ENCODE measurements around the gene TMEM273. TPM values are rescaled to one million over a fixed set of nuclear protein-coding genes. Genes with fewer than 3 reads are reported as not detected.

The TMEM273 gene
- total RNA-seq, 1 experiment from 2014 or later = not detected

GRCh38 chr10:49228677-49229076, 40.5 kb upstream of the TMEM273 start (continued):
- TF ChIP-seq, protein P1, sequence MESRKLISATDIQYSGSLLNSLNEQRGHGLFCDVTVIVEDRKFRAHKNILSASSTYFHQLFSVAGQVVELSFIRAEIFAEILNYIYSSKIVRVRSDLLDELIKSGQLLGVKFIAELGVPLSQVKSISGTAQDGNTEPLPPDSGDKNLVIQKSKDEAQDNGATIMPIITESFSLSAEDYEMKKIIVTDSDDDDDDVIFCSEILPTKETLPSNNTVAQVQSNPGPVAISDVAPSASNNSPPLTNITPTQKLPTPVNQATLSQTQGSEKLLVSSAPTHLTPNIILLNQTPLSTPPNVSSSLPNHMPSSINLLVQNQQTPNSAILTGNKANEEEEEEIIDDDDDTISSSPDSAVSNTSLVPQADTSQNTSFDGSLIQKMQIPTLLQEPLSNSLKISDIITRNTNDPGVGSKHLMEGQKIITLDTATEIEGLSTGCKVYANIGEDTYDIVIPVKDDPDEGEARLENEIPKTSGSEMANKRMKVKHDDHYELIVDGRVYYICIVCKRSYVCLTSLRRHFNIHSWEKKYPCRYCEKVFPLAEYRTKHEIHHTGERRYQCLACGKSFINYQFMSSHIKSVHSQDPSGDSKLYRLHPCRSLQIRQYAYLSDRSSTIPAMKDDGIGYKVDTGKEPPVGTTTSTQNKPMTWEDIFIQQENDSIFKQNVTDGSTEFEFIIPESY (IDR thresholded peaks at IDR 0.05; ENCODE audit: extremely low read depth, insufficient replicate concordance, low read length) = no peak
- no peak for TF ChIP-seq YY1 (IDR thresholded peaks at IDR 0.05; ENCODE audit: extremely low read depth, insufficient replicate concordance, low read depth, low read length)
- TF ChIP-seq FOSL1 (IDR thresholded peaks at IDR 0.05; ENCODE audit: low read depth) = no peak
- TF ChIP-seq CBX3 (IDR thresholded peaks at IDR 0.05; ENCODE audit: low read depth) = no peak
- no peak for TF ChIP-seq POLR2A (IDR thresholded peaks at IDR 0.05; ENCODE audit: borderline replicate concordance, extremely low read depth, insufficient read depth, insufficient read length)

DNA sequence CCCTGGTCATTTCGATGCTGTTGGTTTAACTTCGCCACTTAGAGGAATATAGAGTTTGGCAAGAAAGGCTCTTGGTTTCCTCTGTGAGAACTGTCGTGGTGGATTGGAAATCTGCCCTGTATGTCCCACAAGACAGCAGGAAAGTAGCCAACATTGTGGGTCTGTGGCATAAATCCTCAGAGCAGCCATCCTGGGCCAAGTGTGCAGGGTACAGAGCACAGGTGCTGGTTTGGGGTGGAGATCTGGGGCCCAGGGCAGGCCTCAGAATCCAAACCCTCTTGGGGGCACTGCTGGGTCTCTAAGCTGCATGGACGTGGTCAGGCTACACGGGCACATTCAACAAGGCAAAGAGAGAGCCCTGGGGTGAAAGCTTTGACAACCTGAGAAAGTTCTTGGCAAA, 39.2 kb upstream of the TMEM273 start:
- no peak for DNase-seq (ENCODE audit: low read depth, low spot score)
- Histone ChIP-seq H3K4me3 (replicated peaks in 1 of 2; ENCODE audit: low read depth in 1 of 2, low read length in 2 of 2) (no peak overlapping the region), H2AFZ (ENCODE audit: low read depth, low read length, poor library complexity, severe bottlenecking) (no peak overlapping the region), H3K27ac (ENCODE audit: low read depth, low read length) (no peak overlapping the region), H3K4me2 (ENCODE audit: low read length) (no peak overlapping the region), H3K27me3 (ENCODE audit: insufficient read depth, low read length) (peaks cover 20% of the 10 kb centered on the region), H3K4me1 (ENCODE audit: control insufficient read depth in 1 of 2, insufficient read depth in 2 of 2, low read length in 2 of 2) (no peaks in the 10 kb centered on the region), H3K79me2 (ENCODE audit: insufficient read depth, low read length) (no peaks in the 10 kb centered on the region), H3K9ac (ENCODE audit: low read length) (no peak overlapping the region), H3K36me3 (ENCODE audit: control insufficient read depth in 1 of 2, insufficient read depth in 2 of 2, low read length in 2 of 2) (no peaks in the 10 kb centered on the region), H4K20me1 (ENCODE audit: insufficient read depth) (no peaks in the 10 kb centered on the region), H3K9me3 (ENCODE audit: control insufficient read depth in 1 of 2, insufficient read depth in 1 of 2, low read depth in 1 of 2, low read length in 2 of 2) (no peaks in the 10 kb centered on the region), H3K9me2 (ENCODE audit: insufficient read depth) (no peaks in the 10 kb centered on the region)
- no peak for ATAC-seq
- ChIA-PET RAD21 (ENCODE audit: low non-redundant PET in 1 of 2, low total read pairs in 2 of 2, uncharacterized antibody in 2 of 2, unreplicated experiment in 2 of 2) (no interaction called here), POLR2A (no interaction called here), CTCF (no interaction called here)
- no TSS peak for BruUV-seq (replicated peaks)
- intact Hi-C loops (cut with micrococcal nuclease) = no loop called here
- TF ChIP-seq, protein P2, sequence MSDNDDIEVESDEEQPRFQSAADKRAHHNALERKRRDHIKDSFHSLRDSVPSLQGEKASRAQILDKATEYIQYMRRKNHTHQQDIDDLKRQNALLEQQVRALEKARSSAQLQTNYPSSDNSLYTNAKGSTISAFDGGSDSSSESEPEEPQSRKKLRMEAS (IDR thresholded peaks at IDR 0.05) = no peak
- TF ChIP-seq ATF3 (IDR thresholded peaks at IDR 0.05) = no peak
- TF ChIP-seq EGR1 (IDR thresholded peaks at IDR 0.05; ENCODE audit: low read depth) = no peak
- no peak for TF ChIP-seq CEBPB (IDR thresholded peaks at IDR 0.05; ENCODE audit: low read depth)
- TF ChIP-seq, protein P3, sequence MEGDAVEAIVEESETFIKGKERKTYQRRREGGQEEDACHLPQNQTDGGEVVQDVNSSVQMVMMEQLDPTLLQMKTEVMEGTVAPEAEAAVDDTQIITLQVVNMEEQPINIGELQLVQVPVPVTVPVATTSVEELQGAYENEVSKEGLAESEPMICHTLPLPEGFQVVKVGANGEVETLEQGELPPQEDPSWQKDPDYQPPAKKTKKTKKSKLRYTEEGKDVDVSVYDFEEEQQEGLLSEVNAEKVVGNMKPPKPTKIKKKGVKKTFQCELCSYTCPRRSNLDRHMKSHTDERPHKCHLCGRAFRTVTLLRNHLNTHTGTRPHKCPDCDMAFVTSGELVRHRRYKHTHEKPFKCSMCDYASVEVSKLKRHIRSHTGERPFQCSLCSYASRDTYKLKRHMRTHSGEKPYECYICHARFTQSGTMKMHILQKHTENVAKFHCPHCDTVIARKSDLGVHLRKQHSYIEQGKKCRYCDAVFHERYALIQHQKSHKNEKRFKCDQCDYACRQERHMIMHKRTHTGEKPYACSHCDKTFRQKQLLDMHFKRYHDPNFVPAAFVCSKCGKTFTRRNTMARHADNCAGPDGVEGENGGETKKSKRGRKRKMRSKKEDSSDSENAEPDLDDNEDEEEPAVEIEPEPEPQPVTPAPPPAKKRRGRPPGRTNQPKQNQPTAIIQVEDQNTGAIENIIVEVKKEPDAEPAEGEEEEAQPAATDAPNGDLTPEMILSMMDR (IDR thresholded peaks at IDR 0.05 in 2 of 3, conservative IDR thresholded peaks at IDR 0.05 in 1 of 3; ENCODE audit: borderline replicate concordance in 1 of 3, insufficient read depth in 1 of 3, low read depth in 2 of 3, low read length in 2 of 3) = no peak
- no peak for TF ChIP-seq RAD21 (IDR thresholded peaks at IDR 0.05; ENCODE audit: low read depth)
- TF ChIP-seq SRF (IDR thresholded peaks at IDR 0.05; ENCODE audit: low read depth) = no peak
- TF ChIP-seq SP1 (IDR thresholded peaks at IDR 0.05; ENCODE audit: low read depth) = no peak
- TF ChIP-seq ELF1 (IDR thresholded peaks at IDR 0.05; ENCODE audit: borderline replicate concordance, low read depth) = no peak
- TF ChIP-seq, protein P1 (IDR thresholded peaks at IDR 0.05; ENCODE audit: extremely low read depth, insufficient replicate concordance, low read length) = no peak
- no peak for TF ChIP-seq POLR2A (IDR thresholded peaks at IDR 0.05; ENCODE audit: borderline replicate concordance, extremely low read depth, insufficient read depth, insufficient read length)
- no peak for TF ChIP-seq ZFX (IDR thresholded peaks at IDR 0.05)
- TF ChIP-seq EZH2 (IDR thresholded peaks at IDR 0.05) = no peak
